Activated T-helper 17 cell treated with anti-CD3 and anti-CD28 coated beads, Interleukin-2, amount 50 U/mL, for 72 hours (primary cell): ENCODE measurements around the gene MCRS1. TPM values are rescaled to one million over a fixed set of nuclear protein-coding genes. Genes with fewer than 3 reads are reported as not detected.
A peak's percentile ranks its signal among the peaks of the same experiment; 100 is the strongest.

Source experiments
- ATAC-seq: fragments of 150-1000 bp; cut with Tn5 transposase; replicated peaks from 2 replicates; pipeline ENCODE4 v1.10.0; 2021; ENCODE audit warnings: mild to moderate bottlenecking, moderate library complexity
- H3K27ac Mint-ChIP-seq: one replicate; pipeline ENCODE4 v1.8.0; 2022; ENCODE audit warnings: mixed read lengths
- H3K27me3 Mint-ChIP-seq: one replicate; pipeline ENCODE4 v1.8.0; 2022; ENCODE audit warnings: mixed read lengths
- H3K36me3 Mint-ChIP-seq: one replicate; pipeline ENCODE4 v1.8.0; 2022; ENCODE audit warnings: low read depth, mild to moderate bottlenecking, mixed read lengths
- H3K4me1 Mint-ChIP-seq: one replicate; pipeline ENCODE4 v1.8.0; 2022; ENCODE audit warnings: mixed read lengths
- H3K4me3 Mint-ChIP-seq: one replicate; pipeline ENCODE4 v1.8.0; 2022; ENCODE audit warnings: mild to moderate bottlenecking, mixed read lengths
- H3K9me3 Mint-ChIP-seq: one replicate; pipeline ENCODE4 v1.8.0; 2022; ENCODE audit warnings: mixed read lengths
- total RNA-seq, 2 donors: library from RNA; stranded (reverse); gene quantifications; one replicate each; pipeline ENCODE4 v1.2.3, GENCODE V29; 2022

MCRS1 gene
- total RNA-seq, 2 donors from 2014 or later, result 31.6 to 54.8 TPM

- peak overlapping the region; percentile 30 for H3K27ac Mint-ChIP-seq
- H3K36me3 Mint-ChIP-seq, result no peaks in the 10 kb centered on the region
- peaks cover 9% of the 10 kb centered on the region for H3K4me1 Mint-ChIP-seq
- ATAC-seq, result no peak
- no peak overlapping the region for H3K4me3 Mint-ChIP-seq
- peaks cover 11% of the 10 kb centered on the region for H3K27me3 Mint-ChIP-seq
- no peaks in the 10 kb centered on the region for H3K9me3 Mint-ChIP-seq
Observed at GRCh38 chr12:49543221-49543913, 24.6 kb downstream of the MCRS1 start.

DNA sequence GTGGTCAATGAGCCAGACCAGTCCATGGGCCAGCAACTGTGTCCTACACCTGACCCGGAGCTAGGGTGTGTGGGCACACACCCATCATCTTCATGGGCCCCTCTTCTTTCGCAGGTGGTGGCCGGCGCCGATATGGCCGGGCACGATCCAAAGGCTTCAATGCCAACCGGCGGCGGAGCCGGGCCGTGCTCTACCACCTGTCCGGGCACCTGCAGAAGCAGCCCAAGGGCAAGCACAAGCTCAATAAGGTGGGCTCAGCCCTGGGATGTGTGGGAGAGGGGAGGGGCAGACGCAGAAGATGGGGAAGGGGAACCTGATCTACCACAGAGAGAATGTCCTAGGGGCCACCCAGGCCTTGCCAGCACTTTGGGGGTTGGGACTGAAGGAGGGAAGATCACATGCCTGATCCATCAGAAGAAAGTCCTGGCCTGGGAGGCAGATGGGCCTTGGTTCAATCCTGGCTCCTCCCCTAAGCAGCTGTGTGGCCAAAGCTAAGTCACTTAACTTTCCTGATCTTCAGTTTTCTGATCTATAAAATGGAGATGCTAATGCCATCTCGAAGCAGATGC is 25.3 kb downstream of the MCRS1 start:
- Mint-ChIP-seq H3K9me3 (no peaks in the 10 kb centered on the region), H3K4me3 (no peak overlapping the region), H3K27me3 (peaks cover 7% of the 10 kb centered on the region), H3K36me3 (no peaks in the 10 kb centered on the region), H3K4me1 (peaks cover 4% of the 10 kb centered on the region), H3K27ac (peak overlapping the region; percentile 30)
- no peak for ATAC-seq

GRCh38 chr12:49541911-49542505 is 25.9 kb downstream of the MCRS1 start:
- Mint-ChIP-seq H3K27me3 (peaks cover 3% of the 10 kb centered on the region), H3K36me3 (no peaks in the 10 kb centered on the region), H3K27ac (peak overlapping the region; percentile 10), H3K4me3 (no peak overlapping the region), H3K9me3 (no peaks in the 10 kb centered on the region), H3K4me1 (peaks cover 4% of the 10 kb centered on the region)
- ATAC-seq, result no peak

- peaks cover 8% of the 10 kb centered on the region for H3K27me3 Mint-ChIP-seq
- peak overlapping the region; percentile 4 for H3K27ac Mint-ChIP-seq
- H3K4me3 Mint-ChIP-seq, result no peak overlapping the region
- no peak for ATAC-seq
- H3K9me3 Mint-ChIP-seq, result no peaks in the 10 kb centered on the region
- no peaks in the 10 kb centered on the region for H3K36me3 Mint-ChIP-seq
- peaks cover 4% of the 10 kb centered on the region for H3K4me1 Mint-ChIP-seq
Observed at GRCh38 chr12:49541140-49541861, 26.6 kb downstream of the MCRS1 start.

GRCh38 chr12:49540229-49541139 is 27.5 kb downstream of the MCRS1 start:
- peaks cover 8% of the 10 kb centered on the region for H3K27me3 Mint-ChIP-seq
- H3K4me1 Mint-ChIP-seq, result peaks cover 4% of the 10 kb centered on the region
- no peak overlapping the region for H3K27ac Mint-ChIP-seq
- peak overlapping the region; percentile 43 for H3K4me3 Mint-ChIP-seq
- H3K36me3 Mint-ChIP-seq, result no peaks in the 10 kb centered on the region
- no peak for ATAC-seq
- H3K9me3 Mint-ChIP-seq, result no peaks in the 10 kb centered on the region

- Mint-ChIP-seq H3K4me1 (peaks cover under 1% of the 10 kb centered on the region), H3K9me3 (no peaks in the 10 kb centered on the region), H3K27ac (no peak overlapping the region), H3K4me3 (peak overlapping the region; percentile 43), H3K36me3 (no peaks in the 10 kb centered on the region), H3K27me3 (peaks cover 8% of the 10 kb centered on the region)
- no peak for ATAC-seq
Observed at GRCh38 chr12:49539406-49540228, 28.3 kb downstream of the MCRS1 start.

- Mint-ChIP-seq H3K36me3 (no peaks in the 10 kb centered on the region), H3K4me3 (peak within 1 kb of the TSS; percentile 64), H3K27me3 (peaks cover 8% of the 10 kb centered on the region), H3K4me1 (no peaks in the 10 kb centered on the region), H3K27ac (no peak within 1 kb of the TSS), H3K9me3 (no peaks in the 10 kb centered on the region)
- ATAC-seq, result peak; percentile 84
Observed at GRCh38 chr12:49538510-49539403, 29.2 kb downstream of the MCRS1 start, which contains the start of gene KCNH3. KCNH3 (plus strand) TSS chr12:49539030; CDS start chr12:49539417, 387 bp downstream.

DNA sequence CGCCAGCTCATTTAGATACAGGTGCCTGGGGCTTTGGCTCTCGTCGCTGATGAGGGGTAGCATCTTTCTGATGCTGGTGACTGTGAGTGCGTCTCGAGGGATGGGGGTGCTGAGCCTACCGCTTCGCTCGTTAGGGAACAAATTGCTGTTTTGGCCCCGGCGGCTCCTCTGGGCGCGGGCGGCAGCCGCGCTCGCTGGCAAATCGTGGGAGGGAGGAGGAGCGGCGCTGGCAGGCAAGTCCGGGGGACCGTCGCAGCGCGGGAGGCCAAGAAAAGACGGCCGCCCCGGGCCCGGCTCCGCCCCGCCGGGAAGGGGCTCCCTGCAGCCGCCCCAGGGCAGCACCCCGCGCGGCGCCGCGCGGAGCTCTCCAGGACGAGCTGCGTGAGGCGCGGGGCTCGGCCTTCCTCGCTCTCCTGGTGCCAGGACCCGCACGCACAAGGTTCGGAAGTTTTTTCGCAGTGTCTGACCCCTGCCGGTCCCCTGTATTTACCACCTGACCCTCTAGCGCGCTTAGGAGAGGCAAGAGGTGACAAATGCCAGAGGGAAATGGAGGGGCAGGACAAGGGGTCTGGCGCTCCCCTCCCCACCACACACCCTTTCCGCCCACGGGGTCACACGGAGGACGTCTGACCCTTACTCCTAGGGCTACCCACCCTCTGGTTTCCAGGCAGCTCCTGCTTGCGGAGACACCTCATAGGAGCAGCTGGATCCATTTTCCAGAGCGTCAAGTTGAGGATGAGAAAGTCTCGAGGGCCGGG is 30.0 kb downstream of the MCRS1 start:
- no peaks in the 10 kb centered on the region for H3K36me3 Mint-ChIP-seq
- peak overlapping the region; percentile 64 for H3K4me3 Mint-ChIP-seq
- peaks cover 8% of the 10 kb centered on the region for H3K27me3 Mint-ChIP-seq
- H3K4me1 Mint-ChIP-seq, result no peaks in the 10 kb centered on the region
- no peaks in the 10 kb centered on the region for H3K9me3 Mint-ChIP-seq
- peak; percentile 27 for ATAC-seq
- no peak overlapping the region for H3K27ac Mint-ChIP-seq

GRCh38 chr12:49537231-49537751 is 30.7 kb downstream of the MCRS1 start:
- Mint-ChIP-seq H3K36me3 (no peaks in the 10 kb centered on the region), H3K4me3 (peak overlapping the region; percentile 64), H3K9me3 (no peaks in the 10 kb centered on the region), H3K27me3 (peaks cover 8% of the 10 kb centered on the region), H3K4me1 (no peaks in the 10 kb centered on the region), H3K27ac (no peak overlapping the region)
- ATAC-seq, result no peak

DNA sequence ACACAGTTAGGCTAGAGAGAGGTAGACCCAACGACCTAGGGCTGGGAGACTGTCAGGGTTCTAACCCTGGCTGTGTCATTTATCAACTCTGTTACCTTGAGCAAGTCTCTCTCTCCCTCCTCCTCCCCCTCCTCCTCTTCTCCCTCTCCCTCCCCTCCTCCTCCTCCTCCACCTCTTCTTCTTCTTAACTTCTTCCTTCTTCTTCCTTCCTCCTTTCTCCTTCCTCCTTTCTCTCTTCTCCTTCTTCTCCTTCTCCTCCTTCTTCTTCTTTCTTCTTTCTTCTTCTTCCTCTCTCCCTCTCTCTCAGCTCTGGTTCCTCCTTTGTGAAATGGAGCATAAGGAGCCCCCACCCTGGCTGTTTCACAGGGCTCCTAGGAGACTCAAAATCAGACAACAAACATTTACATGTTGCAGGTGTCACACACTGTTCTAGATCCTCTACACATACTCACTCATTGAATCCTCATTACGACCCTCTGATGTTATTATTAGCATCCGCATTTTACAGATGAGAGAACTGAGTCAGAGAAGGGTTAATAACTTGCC is 31.3 kb downstream of the MCRS1 start:
- ATAC-seq, result no peak
- Mint-ChIP-seq H3K27me3 (peaks cover 8% of the 10 kb centered on the region), H3K27ac (no peak overlapping the region), H3K4me3 (peak overlapping the region; percentile 64), H3K36me3 (no peaks in the 10 kb centered on the region), H3K4me1 (no peaks in the 10 kb centered on the region), H3K9me3 (no peaks in the 10 kb centered on the region)

DNA sequence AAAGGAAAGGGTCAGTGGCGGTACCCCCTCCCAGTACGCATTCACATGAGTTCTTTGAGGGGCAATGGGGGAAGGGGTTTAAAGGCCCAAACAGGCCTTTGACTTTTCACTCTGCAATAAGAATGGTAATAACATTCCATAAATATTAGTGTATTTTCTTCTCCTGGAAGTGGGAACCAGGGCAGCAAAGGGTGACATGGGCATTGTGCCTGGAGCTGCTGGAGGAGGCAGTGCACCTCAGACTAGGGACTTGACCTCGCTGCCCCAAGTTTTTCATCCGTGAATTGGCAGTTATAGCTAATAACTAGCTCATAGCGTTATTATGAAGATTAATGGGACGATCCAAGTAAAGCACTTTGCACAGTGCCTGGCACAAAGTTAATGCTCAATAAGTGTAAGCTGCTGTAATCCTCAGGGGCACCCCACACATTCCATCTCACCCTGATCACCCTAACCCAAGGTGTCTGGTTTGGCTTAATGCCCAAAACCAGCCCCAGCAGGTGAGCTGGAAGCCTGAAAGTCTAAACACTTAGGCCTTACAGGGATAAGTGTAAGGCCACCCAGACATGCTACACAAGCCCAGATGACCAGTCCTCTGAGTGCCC is 31.9 kb downstream of the MCRS1 start:
- no peak overlapping the region for H3K4me3 Mint-ChIP-seq
- no peaks in the 10 kb centered on the region for H3K36me3 Mint-ChIP-seq

More for the DNA sequence above, 31.9 kb downstream of the MCRS1 start:
- H3K9me3 Mint-ChIP-seq, result no peaks in the 10 kb centered on the region
- H3K4me1 Mint-ChIP-seq, result no peaks in the 10 kb centered on the region
- H3K27me3 Mint-ChIP-seq, result peaks cover 8% of the 10 kb centered on the region
- H3K27ac Mint-ChIP-seq, result no peak overlapping the region
- no peak for ATAC-seq
